GM23248 (cell line): ENCODE measurements around the gene RSPH9.

Experiments
- EZH2 ChIP-seq: fragments of 200-600 bp; sonication (generic); IDR thresholded peaks from 2 replicates; pipeline ENCODE4 v1.6.1; 2018; ENCODE audit warnings: antibody characterized with exemption, mild to moderate bottlenecking; ENCODE audit not compliant: insufficient read depth, poor library complexity, severe bottlenecking
- EZH2phosphoT487 ChIP-seq: fragments of 200-600 bp; sonication (generic); IDR thresholded peaks from 2 replicates; pipeline ENCODE4 v1.6.1; 2018; ENCODE audit warnings: antibody characterized with exemption, moderate library complexity, mild to moderate bottlenecking, low read depth; ENCODE audit not compliant: insufficient read depth

- TF ChIP-seq EZH2 (no peak), EZH2phosphoT487 (no peak)
Observed at GRCh38 chr6:43624786-43625288, 20.0 kb upstream of the RSPH9 start.
